Neural cell (in vitro differentiated cells): ENCODE results near the gene DCPS.

Experiments used
- CTCF ChIP-seq: fragments of 450-650 bp; IDR thresholded peaks from 2 replicates; pipeline ENCODE4 v1.5.1; 2014; ENCODE audit warnings: antibody characterized with exemption, mild to moderate bottlenecking, moderate library complexity; ENCODE audit not compliant: poor library complexity, severe bottlenecking
- POLR2AphosphoS5 ChIP-seq: IDR thresholded peaks from 2 replicates; pipeline ENCODE4 v1.6.1; 2012
- RAD21 ChIP-seq: fragments of 450-650 bp; conservative IDR thresholded peaks from 2 replicates; pipeline ENCODE4 v1.6.1; 2014; ENCODE audit warnings: antibody characterized with exemption, mild to moderate bottlenecking, moderate library complexity
- SMC3 ChIP-seq: fragments of 450-650 bp; conservative IDR thresholded peaks from 2 replicates; pipeline ENCODE4 v1.6.1; 2014; ENCODE audit warnings: antibody characterized with exemption, mild to moderate bottlenecking, moderate library complexity; ENCODE audit not compliant: poor library complexity
- TF ChIP-seq, protein P1 (sequence below): IDR thresholded peaks from 2 replicates; pipeline ENCODE4 v1.6.1; 2012; ENCODE audit warnings: borderline replicate concordance

DNA sequence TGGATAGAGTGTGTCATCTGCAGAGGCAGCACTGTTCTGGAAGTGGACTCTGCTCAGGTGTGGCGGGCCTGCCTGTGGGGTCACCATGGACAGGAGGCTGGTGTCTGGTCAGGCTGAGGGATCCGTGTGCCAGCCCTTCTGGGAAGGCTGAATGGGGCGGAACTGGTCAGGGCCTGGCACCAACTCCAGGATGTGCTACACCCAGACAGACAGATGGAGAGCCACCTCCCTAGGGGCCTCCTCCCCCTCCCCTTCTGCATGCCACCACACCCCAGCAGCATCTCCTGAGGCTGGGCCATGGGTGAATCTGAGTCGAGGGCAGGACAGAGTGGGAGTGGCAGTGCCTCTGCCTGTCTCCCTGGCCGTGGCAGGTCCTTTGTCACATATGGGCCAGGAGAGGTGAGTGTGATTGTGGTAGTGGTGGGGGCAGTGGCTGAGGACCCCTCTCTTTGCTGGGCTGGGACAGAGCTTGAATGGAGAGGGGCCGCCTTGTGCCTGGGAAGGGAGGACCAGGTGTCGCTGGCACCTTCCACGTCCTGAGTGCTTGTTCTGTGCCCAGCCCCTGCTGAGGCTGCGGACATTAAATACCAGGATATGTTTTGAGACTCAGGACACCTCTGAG, 80.7 kb downstream of the DCPS start:
- TF ChIP-seq CTCF = no peak
- no peak for TF ChIP-seq POLR2AphosphoS5
- TF ChIP-seq RAD21 = no peak
- TF ChIP-seq, protein P1, sequence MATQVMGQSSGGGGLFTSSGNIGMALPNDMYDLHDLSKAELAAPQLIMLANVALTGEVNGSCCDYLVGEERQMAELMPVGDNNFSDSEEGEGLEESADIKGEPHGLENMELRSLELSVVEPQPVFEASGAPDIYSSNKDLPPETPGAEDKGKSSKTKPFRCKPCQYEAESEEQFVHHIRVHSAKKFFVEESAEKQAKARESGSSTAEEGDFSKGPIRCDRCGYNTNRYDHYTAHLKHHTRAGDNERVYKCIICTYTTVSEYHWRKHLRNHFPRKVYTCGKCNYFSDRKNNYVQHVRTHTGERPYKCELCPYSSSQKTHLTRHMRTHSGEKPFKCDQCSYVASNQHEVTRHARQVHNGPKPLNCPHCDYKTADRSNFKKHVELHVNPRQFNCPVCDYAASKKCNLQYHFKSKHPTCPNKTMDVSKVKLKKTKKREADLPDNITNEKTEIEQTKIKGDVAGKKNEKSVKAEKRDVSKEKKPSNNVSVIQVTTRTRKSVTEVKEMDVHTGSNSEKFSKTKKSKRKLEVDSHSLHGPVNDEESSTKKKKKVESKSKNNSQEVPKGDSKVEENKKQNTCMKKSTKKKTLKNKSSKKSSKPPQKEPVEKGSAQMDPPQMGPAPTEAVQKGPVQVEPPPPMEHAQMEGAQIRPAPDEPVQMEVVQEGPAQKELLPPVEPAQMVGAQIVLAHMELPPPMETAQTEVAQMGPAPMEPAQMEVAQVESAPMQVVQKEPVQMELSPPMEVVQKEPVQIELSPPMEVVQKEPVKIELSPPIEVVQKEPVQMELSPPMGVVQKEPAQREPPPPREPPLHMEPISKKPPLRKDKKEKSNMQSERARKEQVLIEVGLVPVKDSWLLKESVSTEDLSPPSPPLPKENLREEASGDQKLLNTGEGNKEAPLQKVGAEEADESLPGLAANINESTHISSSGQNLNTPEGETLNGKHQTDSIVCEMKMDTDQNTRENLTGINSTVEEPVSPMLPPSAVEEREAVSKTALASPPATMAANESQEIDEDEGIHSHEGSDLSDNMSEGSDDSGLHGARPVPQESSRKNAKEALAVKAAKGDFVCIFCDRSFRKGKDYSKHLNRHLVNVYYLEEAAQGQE = no peak
- no peak for TF ChIP-seq SMC3
